ENCODE results near the gene PIEZO1. TPM values are rescaled to one million over a fixed set of nuclear protein-coding genes. Genes with fewer than 3 reads are reported as not detected.

Gene PIEZO1
- total RNA-seq, 2 donors from 2014 or later = 37.7 to 73.2 TPM

- Histone ChIP-seq H3K9me3 (no peaks in the 10 kb centered on the region), H3K36me3 (peaks cover 33% of the 10 kb centered on the region), H3K27me3 (no peaks in the 10 kb centered on the region), H3K4me3 (no peak overlapping the region), H3K27ac (no peak overlapping the region), H3K4me1 (peaks cover 0 to 5% of the 10 kb centered on the region in 2 donors)
- no peak for DNase-seq (ENCODE audit: low spot score)
- TF ChIP-seq, protein P1, sequence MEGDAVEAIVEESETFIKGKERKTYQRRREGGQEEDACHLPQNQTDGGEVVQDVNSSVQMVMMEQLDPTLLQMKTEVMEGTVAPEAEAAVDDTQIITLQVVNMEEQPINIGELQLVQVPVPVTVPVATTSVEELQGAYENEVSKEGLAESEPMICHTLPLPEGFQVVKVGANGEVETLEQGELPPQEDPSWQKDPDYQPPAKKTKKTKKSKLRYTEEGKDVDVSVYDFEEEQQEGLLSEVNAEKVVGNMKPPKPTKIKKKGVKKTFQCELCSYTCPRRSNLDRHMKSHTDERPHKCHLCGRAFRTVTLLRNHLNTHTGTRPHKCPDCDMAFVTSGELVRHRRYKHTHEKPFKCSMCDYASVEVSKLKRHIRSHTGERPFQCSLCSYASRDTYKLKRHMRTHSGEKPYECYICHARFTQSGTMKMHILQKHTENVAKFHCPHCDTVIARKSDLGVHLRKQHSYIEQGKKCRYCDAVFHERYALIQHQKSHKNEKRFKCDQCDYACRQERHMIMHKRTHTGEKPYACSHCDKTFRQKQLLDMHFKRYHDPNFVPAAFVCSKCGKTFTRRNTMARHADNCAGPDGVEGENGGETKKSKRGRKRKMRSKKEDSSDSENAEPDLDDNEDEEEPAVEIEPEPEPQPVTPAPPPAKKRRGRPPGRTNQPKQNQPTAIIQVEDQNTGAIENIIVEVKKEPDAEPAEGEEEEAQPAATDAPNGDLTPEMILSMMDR (IDR thresholded peaks at IDR 0.05) = no peak
Observed at GRCh38 chr16:88732172-88732960, 52.7 kb downstream of the PIEZO1 start.

GRCh38 chr16:88731699-88732098 is 53.3 kb downstream of the PIEZO1 start:
- H3K9me3 ChIP-seq = no peaks in the 10 kb centered on the region
- H3K36me3 ChIP-seq = peaks cover 38% of the 10 kb centered on the region
- TF ChIP-seq, protein P1 (IDR thresholded peaks at IDR 0.05) = no peak
- no peaks in the 10 kb centered on the region for H3K4me1 ChIP-seq
- no peak for DNase-seq (ENCODE audit: low spot score)
- no peak overlapping the region for H3K4me3 ChIP-seq
- no peak overlapping the region for H3K27ac ChIP-seq
- no peaks in the 10 kb centered on the region for H3K27me3 ChIP-seq

DNA sequence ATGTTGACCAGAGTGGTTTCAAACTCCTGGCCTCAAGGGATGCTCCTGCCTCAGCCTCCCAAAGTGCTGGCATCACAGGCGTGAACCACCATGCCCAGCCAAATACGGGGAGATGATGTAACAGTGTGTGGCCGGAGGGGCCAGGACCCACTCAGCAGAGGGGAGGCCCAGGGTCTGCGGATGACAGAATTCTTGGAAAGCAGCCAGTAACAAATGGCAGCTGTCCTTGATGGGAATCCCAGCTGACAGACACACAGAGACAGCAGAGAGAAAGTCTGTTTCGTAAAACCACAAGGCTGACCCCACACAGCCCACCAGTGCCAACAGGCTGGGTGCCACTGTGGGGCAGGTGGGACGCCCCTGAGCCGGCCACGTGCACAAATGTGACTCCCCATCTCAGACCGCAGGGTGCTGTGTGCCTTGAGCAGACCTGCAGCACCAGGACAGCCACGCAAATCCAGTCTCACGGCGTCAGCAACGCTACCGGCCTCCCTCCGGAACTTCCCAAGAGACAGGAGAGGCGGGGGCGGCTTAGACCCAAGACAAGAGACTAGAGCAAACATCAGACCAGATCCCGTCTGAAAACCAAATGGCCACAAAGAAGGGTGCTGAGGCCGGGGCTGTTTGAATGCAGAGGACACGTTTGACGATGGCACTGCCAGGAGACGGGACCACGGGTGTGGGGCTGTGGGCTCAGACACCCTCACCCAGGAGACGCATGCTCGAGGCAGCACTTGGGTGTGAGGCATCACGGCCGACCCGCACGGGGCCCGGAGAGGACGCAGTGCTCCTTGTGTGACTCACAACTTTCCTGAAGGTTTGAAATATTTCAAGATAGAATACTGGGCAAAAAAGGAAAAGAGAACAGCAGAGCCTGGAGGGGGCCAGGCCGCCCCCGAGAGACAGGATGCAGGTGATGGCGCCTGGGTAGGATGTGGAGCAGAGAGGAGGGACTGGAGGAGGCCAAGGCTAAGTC is 54.1 kb downstream of the PIEZO1 start:
- TF ChIP-seq, protein P1 (IDR thresholded peaks at IDR 0.05) = no peak
- Histone ChIP-seq H3K9me3 (no peaks in the 10 kb centered on the region), H3K27ac (no peak overlapping the region), H3K27me3 (no peaks in the 10 kb centered on the region), H3K4me1 (no peaks in the 10 kb centered on the region), H3K4me3 (no peak overlapping the region), H3K36me3 (peaks cover 42% of the 10 kb centered on the region)
- DNase-seq (ENCODE audit: low spot score) = no peak

GRCh38 chr16:88727871-88728270 is 57.1 kb downstream of the PIEZO1 start:
- Histone ChIP-seq H3K9me3 (no peaks in the 10 kb centered on the region), H3K27me3 (no peaks in the 10 kb centered on the region), H3K4me3 (no peak overlapping the region), H3K36me3 (peaks cover 54% of the 10 kb centered on the region), H3K4me1 (no peaks in the 10 kb centered on the region), H3K27ac (no peak overlapping the region)
- no peak for DNase-seq (ENCODE audit: low spot score)
- TF ChIP-seq, protein P1 (IDR thresholded peaks at IDR 0.05) = no peak

DNA sequence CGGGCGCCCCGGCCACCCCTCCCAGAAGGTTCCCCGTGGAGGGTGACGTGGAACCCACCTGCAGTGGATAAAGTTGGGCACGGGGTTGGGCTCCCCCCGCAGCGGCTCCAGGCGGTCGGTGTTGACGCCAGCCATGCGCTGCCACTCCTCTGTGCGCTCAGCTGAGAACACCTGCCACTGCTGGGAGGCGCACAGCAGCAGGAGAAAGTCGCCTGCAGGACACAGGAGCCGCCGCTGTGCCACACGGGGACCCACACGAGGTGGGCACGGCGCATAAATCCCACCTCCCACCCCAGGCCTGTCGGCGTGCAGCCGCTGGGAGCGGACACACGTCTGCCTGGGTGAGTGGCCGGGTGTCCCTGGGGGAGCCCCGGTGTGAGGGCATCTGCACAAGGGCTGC is 58.0 kb downstream of the PIEZO1 start:
- H3K27me3 ChIP-seq = no peaks in the 10 kb centered on the region
- TF ChIP-seq, protein P1 (IDR thresholded peaks at IDR 0.05) = no peak
- H3K36me3 ChIP-seq = peaks cover 63% of the 10 kb centered on the region
- no peaks in the 10 kb centered on the region for H3K9me3 ChIP-seq
- no peaks in the 10 kb centered on the region for H3K4me1 ChIP-seq
- H3K4me3 ChIP-seq = no peak overlapping the region
- H3K27ac ChIP-seq = no peak overlapping the region
- DNase-seq (ENCODE audit: low spot score) = no peak
